Stomach (tissue), 9 donors: ENCODE results near the gene PDCD1. TPM values are rescaled to one million over a fixed set of nuclear protein-coding genes. Genes with fewer than 3 reads are reported as not detected.

Experiments used
- DNase-seq, 2 donors: peaks; one replicate each; pipeline versions ENCODE4 v3.0.0 to v3.0.0-alpha.2; 2013 to 2019
- H3K27ac ChIP-seq, 5 donors: fragments of 200-600 bp in 4 of 5; sonication (generic) in 4 of 5; one replicate each; pipeline ENCODE4 v1.5.1; 2013 to 2019; ENCODE audit warnings: mild to moderate bottlenecking in 1 of 5, moderate library complexity in 1 of 5
- H3K27me3 ChIP-seq, 3 donors: fragments of 200-600 bp; sonication (generic); one replicate each; pipeline ENCODE4 v1.5.1; 2017 to 2019; ENCODE audit warnings: mixed run types in 1 of 3
- H3K36me3 ChIP-seq, 4 donors: fragments of 200-600 bp; sonication (generic); 1 replicate in 3 of 4; 2 replicates in 1 of 4; pipeline ENCODE4 v1.5.1; 2016 to 2019
- H3K4me1 ChIP-seq, 4 donors: fragments of 200-600 bp; sonication (generic); one replicate each; pipeline ENCODE4 v1.5.1; 2016 to 2019
- H3K4me3 ChIP-seq, 4 donors: fragments of 200-600 bp; sonication (generic) in 3 of 4; one replicate each; pipeline ENCODE4 v1.5.1; 2016 to 2019; ENCODE audit warnings: mild to moderate bottlenecking in 1 of 4
- H3K9me3 ChIP-seq, 4 donors: fragments of 200-600 bp; sonication (generic); one replicate each; pipeline ENCODE4 v1.5.1; 2016 to 2019
- EP300 ChIP-seq: sonication (generic); formaldehyde crosslinking; IDR thresholded peaks from one replicate; pipeline ENCODE4 v1.6.1; 2017; ENCODE audit warnings: antibody characterized with exemption
- POLR2A ChIP-seq, 4 donors: fragments of 450-650 bp; IDR thresholded peaks; one replicate each; pipeline ENCODE4 v1.6.1; 2016; ENCODE audit warnings: antibody characterized with exemption in 4 of 4, control low read depth in 2 of 4, mild to moderate bottlenecking in 1 of 4, moderate library complexity in 1 of 4
- POLR2AphosphoS5 ChIP-seq, 3 donors: sonication (generic); formaldehyde crosslinking; IDR thresholded peaks; one replicate each; pipeline ENCODE4 v1.6.1; 2016; ENCODE audit warnings: antibody characterized with exemption in 3 of 3
- WGBS, 5 donors: extraction: QIAGEN DNeasy Blood & Tissue Kit in 3 of 5; methylation state at CpG; one replicate each; pipeline versions ENCODE4 v1.1.5 to v1.1.7; 2013 to 2018; 5-methylcytosine and 5-hydroxymethylcytosine counted together
- intact Hi-C: fragments of 100-400 bp; cut with DNase I; formaldehyde crosslinking; loops from one replicate; pipeline ENCODE4 v1.15.1; 2023; ENCODE audit warnings: low total_unique reads
- polyA plus RNA-seq, 3 donors: library from polyadenylated mRNA; stranded (reverse); fragments of 200-250 nt; gene quantifications; one replicate each; pipeline ENCODE4 v1.2.3, GENCODE V29; 2013
- total RNA-seq, 5 donors: library from RNA; depleted of rRNA; stranded (reverse); fragments of >200 nt; gene quantifications; one replicate each; pipeline versions ENCODE4 v1.1.0 to v1.2.3, GENCODE V29; 2014 to 2016
- TF ChIP-seq, protein P1 (sequence below), 7 experiments: fragments of 450-650 bp in 4 of 7; fragments of 200-600 bp in 3 of 7; sonication (generic) in 3 of 7; IDR thresholded peaks; one replicate each; pipeline ENCODE4 v1.5.1; 2016 to 2019; ENCODE audit warnings: antibody characterized with exemption in 7 of 7, control low read depth in 2 of 7, mild to moderate bottlenecking in 1 of 7
- donor health status: healthy with polysubstance abuse.
- donor health status: Bipolar disorder and iron deficiency.
- donor health status: healthy.

Gene PDCD1
- total and polyA plus RNA-seq, 8 donors: 0.18 to 2.2 (median 0.60) TPM; not detected in 3

DNA sequence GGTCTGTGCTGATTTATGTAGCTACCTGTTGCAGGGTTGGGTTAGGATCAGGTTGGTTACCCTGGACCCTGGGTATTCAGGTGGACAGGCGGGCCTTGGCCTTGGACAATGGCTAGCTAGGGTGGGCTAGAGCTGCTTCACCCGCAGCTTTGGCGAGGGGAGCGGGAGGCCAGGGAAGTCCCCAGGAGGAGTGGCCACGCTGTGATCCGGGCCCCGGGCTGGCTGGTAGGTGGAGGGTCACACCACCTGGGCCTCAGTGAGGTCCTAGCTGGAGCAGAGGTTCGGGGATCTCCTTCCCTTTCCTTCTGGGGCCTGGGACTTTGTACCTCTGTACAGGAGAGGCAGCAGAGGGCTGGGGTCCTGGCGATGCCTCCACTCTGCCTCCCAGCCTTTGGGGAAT is 20.6 kb upstream of the PDCD1 start:
- Histone ChIP-seq H3K36me3 (no peaks in the 10 kb centered on the region), H3K4me1 (peaks cover 10 to 36% (median 30%) of the 10 kb centered on the region in 4 donors), H3K9me3 (no peaks in the 10 kb centered on the region), H3K27ac (no peak overlapping the region), H3K4me3 (no peak overlapping the region), H3K27me3 (no peaks in the 10 kb centered on the region)
- 78 to 94% (median 88%) methylated on average over 6 to 9 of the region's 9 CpGs for WGBS, 5 donors
- intact Hi-C loops: no loop called here
- DNase-seq: no peak
- TF ChIP-seq, protein P1, sequence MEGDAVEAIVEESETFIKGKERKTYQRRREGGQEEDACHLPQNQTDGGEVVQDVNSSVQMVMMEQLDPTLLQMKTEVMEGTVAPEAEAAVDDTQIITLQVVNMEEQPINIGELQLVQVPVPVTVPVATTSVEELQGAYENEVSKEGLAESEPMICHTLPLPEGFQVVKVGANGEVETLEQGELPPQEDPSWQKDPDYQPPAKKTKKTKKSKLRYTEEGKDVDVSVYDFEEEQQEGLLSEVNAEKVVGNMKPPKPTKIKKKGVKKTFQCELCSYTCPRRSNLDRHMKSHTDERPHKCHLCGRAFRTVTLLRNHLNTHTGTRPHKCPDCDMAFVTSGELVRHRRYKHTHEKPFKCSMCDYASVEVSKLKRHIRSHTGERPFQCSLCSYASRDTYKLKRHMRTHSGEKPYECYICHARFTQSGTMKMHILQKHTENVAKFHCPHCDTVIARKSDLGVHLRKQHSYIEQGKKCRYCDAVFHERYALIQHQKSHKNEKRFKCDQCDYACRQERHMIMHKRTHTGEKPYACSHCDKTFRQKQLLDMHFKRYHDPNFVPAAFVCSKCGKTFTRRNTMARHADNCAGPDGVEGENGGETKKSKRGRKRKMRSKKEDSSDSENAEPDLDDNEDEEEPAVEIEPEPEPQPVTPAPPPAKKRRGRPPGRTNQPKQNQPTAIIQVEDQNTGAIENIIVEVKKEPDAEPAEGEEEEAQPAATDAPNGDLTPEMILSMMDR (IDR thresholded peaks at IDR 0.05): no peak
- TF ChIP-seq EP300: no peak

DNA sequence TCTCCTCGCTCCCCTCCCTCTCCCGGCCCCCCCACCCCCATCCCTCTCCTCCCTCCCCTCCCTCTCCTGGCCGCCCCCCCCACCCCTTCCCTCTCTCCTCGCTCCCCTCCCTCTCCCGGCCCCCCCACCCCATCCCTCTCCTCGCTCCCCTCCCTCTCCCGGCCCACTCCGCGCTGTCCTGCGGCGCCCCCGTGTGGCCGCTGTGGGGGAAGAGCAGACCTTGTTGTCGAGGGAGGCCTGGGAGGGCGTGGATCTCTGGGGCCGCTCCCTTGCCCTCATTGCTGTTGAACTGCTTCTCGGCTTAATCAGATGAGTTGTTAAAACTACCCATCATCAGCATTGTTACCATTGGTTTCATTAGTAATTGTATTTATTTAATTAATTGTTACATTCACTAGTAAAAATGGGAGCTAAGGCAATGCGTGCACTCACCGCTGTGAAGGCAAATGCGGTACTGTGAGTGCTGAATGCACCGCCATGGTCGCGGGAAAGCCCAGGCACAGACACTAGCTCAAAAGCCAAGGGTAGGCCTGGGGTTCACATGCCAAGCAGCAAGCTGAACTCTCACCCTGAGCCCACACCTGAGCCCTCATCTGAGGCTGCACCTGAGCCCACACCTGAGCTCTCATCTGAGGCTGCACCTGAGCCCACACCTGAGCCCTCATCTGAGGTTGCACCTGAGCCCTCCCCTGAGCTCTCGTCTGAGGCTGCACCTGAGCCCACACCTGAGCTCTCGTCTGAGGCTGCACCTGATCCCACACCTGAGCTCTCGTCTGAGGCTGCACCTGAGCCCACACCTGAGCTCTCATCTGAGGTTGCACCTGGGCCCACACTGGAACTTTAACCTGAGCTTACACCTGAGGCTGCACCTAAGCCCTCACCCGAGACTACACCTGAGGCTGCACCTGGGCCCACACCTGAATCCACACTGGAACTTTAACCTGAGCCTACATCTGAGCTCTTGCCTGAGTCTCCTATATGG is 19.6 kb upstream of the PDCD1 start:
- no peaks in the 10 kb centered on the region for H3K36me3 ChIP-seq

DNA sequence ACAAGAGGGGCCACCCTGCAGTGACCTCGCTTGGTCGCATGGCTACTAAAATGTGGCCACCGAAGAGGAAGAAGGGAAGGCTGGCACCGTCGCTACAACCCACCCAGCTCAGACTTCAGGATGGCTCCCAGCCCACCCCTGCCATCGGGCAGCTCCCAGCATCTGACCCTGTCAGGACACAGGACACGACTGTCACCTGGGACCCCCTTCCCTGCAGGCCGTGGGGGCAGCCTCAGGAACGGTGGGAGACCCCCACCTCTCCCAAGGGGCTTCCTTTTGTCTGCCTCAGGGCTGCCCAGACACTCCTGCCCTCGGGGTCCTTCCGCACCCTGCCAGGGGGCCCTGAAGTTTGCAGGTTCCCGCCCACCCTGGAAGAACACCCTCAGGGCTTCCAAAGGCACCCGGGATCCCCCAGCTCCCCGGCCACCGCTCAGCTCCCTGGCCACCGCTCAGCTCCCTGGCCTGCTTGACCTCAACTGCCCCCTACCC is 18.5 kb upstream of the PDCD1 start:
- no peak overlapping the region for H3K27ac ChIP-seq
- H3K36me3 ChIP-seq: no peaks in the 10 kb centered on the region
- TF ChIP-seq POLR2A (IDR thresholded peaks at IDR 0.05) (no peak), EP300 (no peak), POLR2AphosphoS5 (IDR thresholded peaks at IDR 0.05) (no peak)
- TF ChIP-seq, protein P1 (IDR thresholded peaks at IDR 0.05): no peak
- no peak overlapping the region for H3K4me3 ChIP-seq
- H3K9me3 ChIP-seq: no peaks in the 10 kb centered on the region
- 62 to 76% (median 73%) methylated on average over 10 to 16 of the region's 16 CpGs for WGBS, 5 donors
- peaks cover 7 to 24% (median 21%) of the 10 kb centered on the region in 4 donors for H3K4me1 ChIP-seq
- no peak for DNase-seq
- H3K27me3 ChIP-seq: peaks cover 0 to under 1% (median 0%) of the 10 kb centered on the region in 3 donors
- intact Hi-C loops: no loop called here

More for the DNA sequence above, 19.6 kb upstream of the PDCD1 start:
- intact Hi-C loops: no loop called here
- Histone ChIP-seq H3K4me3 (no peak overlapping the region), H3K27me3 (no peaks in the 10 kb centered on the region), H3K27ac (no peak overlapping the region), H3K4me1 (peaks cover 10 to 35% (median 29%) of the 10 kb centered on the region in 4 donors), H3K9me3 (no peaks in the 10 kb centered on the region)
- peak; percentile 76 to 92 for DNase-seq
- 34 to 49% (median 43%) methylated on average over 14 to 27 of the region's 27 CpGs for WGBS, 5 donors
- TF ChIP-seq EP300 (no peak), POLR2AphosphoS5 (IDR thresholded peaks at IDR 0.05) (no peak), POLR2A (IDR thresholded peaks at IDR 0.05) (no peak)
- TF ChIP-seq, protein P1 (IDR thresholded peaks at IDR 0.05): peak in 4 of 7 experiments; percentile 34 to 68 (median 59)

DNA sequence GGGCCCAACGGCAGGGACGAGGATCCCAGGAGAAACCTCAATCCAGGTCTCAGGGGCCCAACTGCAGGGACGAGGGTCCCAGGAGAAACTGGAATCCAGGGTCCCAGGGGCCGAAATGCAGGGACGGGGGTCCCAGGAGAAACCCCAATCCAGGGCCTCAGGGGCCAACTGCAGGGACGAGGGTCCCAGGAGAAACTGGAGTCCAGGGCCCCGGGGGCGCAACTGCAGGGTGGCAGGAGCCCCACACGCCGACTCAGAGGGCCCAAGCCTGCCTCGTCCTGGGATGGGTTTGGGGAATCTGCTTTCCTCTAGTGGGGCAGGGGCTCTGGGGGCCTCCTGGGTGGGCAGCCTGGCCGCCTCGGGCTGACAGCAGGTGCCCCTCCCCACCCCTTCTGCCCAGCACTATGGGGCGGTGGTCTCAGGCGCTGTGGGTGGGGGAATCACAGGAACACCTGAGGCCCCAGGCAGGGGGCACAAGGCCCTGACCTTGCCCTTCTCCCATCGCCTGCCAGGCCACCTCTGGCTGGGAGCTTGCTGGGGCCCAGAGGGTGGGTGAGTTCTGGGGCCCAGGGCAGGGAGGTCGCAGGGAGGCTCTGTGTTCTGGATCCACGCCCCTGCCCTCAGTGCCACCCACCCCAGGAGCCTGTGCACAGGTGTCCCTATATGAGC is 18.0 kb upstream of the PDCD1 start:
- DNase-seq: no peak
- intact Hi-C loops: no loop called here
- H3K36me3 ChIP-seq: no peaks in the 10 kb centered on the region
- peaks cover 2 to 18% (median 15%) of the 10 kb centered on the region in 4 donors for H3K4me1 ChIP-seq
- H3K27me3 ChIP-seq: peaks cover 0 to 7% (median 0%) of the 10 kb centered on the region in 3 donors
- WGBS, 5 donors: 79 to 84% (median 82%) methylated on average over 10 to 18 of the region's 18 CpGs
- TF ChIP-seq POLR2AphosphoS5 (IDR thresholded peaks at IDR 0.05) (no peak), EP300 (no peak), POLR2A (IDR thresholded peaks at IDR 0.05) (no peak)
- TF ChIP-seq, protein P1 (IDR thresholded peaks at IDR 0.05): no peak
- no peaks in the 10 kb centered on the region for H3K9me3 ChIP-seq
- no peak overlapping the region for H3K4me3 ChIP-seq
- H3K27ac ChIP-seq: no peak overlapping the region
